Hepatic stellate cell (primary cell): ENCODE data around the gene TRA2A.
"Not testable (repeated sequence)": the region's sequence is repeated elsewhere in the genome, so short reads cannot be mapped to it uniquely, and the experiment has no call there.

Source experiments
- DNase-seq: peaks from one replicate; pipeline ENCODE4 v3.0.0; 2011; ENCODE audit warnings: low spot score

The TRA2A gene

DNA sequence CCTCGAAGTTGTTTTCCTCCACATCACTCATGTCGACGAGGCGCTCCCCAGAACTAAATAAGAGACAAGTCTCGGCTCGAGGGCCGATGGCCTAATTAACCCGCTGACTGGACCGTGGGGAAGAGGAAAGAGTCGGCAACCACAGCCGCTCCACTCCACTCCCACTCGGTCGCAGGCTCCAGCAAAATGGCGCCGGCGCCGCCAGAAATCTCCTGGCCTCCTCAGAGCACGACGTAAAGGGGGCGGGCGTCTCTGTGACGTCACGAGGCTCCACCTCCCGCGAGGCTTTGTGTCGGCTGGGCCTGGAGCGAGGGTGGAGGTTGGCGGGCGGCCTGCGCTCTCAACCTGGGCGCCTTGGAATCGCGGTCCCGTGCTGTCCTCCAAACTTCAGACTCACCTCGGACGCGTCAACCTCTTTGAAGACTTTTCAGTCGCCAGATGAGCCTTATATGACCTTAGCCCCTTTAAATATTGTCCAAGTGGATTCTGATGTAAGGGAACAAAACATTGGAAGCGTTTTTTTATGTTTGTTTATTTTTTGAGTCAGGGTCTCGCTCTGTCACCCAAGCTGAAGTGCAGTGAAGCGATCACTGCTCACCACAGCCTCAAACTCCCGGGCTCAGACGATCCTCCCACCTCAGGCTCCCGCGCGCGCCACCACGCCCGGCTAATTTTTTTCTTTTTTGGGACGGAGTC lies at the start of gene TRA2A:
Gene TRA2A (minus strand): TSS at position 188 of the 696 bp plus-strand sequence. CDS start 157 bp downstream, at position 31.
- peak; percentile 95 for DNase-seq

DNA sequence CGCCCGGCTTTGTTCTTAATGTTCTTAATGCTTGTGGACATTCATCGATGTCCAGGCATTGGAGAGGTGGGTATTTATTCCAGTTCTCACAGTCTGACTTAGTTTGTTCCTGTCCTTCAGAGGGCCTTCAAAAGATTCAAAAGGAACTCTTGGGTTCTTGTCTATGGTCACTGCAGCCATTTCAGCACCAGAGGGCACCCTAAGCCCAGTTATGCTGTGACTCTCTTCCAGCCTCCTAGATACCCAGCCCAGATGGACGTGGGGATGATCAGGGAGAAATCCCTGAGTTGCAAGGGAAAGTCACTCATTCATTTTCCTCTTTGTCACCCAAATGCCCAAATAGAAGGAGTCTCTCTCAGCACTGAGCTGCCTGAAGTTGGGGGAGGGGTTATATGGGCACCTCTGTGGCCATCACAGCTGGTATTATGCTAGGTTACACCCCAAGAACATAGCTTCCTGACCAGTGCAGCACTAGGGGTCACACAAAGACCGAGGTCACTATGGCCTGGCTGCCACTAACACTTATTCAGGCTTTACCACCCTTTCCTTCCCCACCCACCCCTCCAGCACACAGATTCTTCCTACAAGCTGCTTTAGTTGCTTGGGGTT lies 38.9 kb upstream of the TRA2A start:
- DNase-seq = peak; percentile 60

- no peak for DNase-seq
These were observed 26.5 kb upstream of the TRA2A start for GRCh38 chr7:23558303-23558702.

DNA sequence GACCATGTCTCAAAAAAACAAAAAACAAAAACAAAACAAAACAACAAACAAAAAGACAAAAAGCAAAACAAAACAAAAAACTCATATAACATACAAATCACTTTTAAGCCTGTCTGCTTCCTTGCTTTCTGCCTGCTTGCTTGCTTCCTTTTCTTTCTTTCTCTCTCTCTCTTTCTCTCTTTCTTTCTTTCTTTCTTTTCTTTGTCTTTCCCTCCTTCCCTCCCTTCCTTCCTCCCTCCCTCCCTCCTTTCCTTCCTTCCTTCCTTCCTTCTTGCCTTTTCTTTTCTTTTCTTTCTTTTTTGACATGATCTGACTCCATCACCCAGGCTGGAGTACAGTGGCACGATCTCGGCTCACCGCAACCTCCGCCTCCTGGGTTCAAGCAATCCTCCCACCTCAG lies 15.9 kb upstream of the TRA2A start:
- no peak for DNase-seq

- peak; percentile 77 for DNase-seq
These were observed 15.3 kb upstream of the TRA2A start for GRCh38 chr7:23546897-23547572.

DNA sequence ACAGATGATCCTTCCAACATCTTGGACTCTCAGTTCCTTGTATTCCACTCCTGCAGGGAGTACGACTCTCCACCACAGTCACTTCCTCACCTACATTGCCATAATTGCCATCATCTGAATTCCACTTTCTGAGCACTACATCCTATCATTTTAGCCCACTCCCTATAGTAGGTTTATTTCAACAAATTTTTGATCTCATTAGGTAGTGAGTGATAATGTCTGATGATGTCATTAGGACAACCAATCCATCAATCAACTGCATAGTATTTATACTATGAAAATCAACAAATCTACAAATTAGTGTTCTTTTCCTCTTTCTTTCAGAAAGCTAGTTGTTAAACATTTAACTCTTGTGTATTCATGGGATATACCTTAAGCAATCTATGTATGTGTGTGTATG lies 13.7 kb upstream of the TRA2A start:
- DNase-seq = no peak

DNA sequence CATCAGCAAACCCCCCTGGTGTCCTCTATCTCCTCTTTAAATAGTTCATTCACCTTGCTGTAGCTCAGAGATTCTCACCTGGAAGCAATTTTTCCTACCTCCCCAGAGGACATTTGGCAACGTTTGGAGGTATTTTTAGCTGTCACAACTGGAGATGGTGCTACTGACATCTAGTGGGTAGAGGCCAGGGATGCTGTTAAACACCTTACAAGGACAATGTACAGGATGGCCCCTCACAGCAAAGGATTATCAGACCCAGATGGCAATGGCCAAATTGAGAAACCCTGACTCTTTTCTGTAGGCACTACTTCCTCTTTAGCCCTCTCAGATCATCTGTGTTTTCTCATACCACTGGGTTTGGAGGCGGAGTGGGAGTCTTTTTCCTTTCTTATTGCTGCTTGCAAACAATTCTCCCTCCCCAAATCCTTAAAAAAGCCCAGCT lies 13.2 kb upstream of the TRA2A start:
- DNase-seq = no peak

DNA sequence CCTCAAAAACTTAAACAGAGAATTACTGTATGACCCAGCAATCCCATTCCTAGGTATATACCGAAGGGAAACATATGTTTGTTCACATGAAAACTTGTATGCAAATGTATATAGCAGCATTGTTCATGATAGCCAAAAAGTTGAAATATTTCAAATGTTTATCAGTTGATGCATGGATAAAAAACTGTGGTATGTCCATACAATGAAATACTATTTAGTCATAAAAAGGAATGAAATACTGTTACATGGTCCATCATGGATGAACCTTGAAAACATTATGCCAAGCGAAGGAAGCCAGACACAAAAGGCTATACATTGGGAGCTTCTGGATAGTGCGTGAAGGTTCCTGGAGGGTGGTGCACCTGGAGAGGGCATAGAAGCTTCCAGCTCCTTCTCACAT lies 11.0 kb upstream of the TRA2A start:
- DNase-seq = no peak

DNA sequence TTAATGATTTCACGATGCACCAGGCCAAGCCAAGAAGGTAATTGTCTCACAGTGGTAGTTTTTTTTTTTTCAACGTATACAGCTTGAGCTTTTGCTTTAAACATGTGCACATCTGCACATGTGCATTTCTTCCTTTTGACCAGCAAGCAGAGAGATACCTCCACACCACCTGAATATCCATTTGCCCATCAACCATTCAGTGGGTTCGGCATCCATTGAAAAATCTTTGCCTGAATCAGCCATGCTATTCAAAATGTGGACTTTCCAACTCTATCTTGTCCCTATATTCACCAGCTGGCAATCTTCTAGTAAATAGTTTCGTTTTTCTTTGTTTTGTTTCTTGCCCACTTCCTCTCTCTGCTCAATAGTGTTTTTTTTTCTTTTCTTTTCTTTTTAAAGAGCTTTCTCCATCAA lies 7.7 kb upstream of the TRA2A start:
- DNase-seq = no peak

- DNase-seq = no peak
These were observed 6.5 kb upstream of the TRA2A start for GRCh38 chr7:23538301-23538700.

DNA sequence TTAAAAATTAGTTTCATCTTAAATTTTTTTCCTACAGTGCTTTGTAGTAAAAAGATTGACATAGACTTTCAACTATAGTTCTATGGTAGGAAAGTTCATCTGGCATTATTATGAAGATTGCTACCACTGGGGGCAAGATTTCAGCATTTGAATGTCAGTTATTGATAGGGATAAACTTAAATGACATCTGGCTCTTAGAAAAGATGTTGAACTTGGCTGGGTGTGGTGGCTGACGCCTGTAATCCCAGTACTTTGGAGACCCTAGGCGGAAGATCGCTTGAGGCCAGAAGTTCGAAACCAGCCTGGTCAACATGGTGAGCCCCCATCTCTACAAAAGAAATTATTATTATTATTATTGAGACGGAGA lies 1.4 kb upstream of the TRA2A start:
- no peak for DNase-seq

DNA sequence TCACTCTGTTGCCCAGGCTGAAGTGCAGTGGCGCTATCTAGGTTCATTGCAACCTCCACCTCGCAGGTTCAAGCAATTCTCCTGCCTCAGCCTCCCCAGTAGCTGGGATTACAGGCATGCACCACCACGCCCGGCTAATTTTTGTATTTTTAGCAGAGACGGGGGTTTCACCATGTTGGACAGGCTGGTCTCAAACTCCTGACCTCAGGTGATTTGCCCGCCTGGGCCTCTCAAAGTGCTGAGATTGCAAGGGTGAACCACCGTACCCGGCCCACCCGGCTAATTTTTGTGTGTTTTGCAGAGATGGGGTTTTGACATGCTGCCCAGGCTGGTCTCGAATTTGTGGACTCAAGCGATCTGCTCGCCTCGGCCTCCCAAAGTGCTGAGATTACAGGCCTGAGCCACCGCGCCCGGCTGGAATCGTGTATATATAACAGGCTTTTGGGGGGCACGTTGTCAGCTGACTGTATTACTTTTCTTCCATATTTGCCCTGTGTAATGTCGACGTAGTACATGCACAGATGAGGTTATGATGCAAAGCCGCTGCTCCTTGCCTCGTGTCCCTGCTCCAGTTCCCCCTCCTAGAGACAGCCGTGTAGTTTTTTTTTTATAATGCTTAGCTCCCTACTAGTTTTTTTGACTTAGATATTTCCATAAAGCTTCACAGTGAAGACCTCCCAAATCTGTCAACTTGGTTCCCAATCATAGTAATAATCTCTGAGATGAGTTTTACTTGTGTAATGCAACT lies 883 bp upstream of the TRA2A start:
- no peak for DNase-seq

DNA sequence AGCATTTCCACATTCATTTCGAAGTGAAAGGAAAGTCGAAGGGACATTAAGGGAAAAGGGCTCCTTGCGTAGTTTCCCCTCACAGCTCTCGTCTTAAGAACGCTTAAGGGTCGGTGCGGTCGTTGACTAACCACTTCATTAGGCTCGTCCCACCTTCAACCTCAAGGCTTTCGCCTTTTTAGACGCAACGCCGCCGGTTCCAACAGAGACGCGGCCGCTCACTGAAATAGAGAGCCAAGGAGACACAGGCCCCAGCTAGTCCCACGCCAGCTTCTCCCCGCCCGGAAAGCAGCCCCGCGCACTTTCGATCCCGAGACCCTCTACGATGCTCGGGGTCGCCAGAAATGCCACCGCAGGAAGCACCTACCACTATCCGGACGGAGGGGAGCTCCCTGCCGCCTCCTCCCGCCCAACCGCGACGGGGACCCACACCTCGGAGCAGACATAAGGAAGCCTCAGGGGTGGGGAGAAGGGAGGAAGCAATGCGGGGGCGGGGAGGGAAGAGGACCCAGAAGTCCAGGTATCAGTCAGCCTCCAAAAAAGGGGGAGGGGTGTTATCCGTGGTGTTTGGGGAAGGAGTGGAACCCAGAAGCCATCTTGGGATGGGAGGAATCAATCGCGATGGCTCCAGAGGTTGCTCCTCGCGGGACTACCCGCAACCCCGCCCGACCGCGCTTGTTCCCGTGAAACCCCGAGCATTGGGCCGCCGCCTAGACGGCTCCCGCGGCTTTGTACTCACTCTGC lies 559 bp downstream of the TRA2A start:
- peak; percentile 77 for DNase-seq

GRCh38 chr7:23530405-23530804 lies 1.4 kb downstream of the TRA2A start:
- peak; percentile 32 for DNase-seq

GRCh38 chr7:23529262-23529859 lies 2.4 kb downstream of the TRA2A start:
- DNase-seq = no peak

DNA sequence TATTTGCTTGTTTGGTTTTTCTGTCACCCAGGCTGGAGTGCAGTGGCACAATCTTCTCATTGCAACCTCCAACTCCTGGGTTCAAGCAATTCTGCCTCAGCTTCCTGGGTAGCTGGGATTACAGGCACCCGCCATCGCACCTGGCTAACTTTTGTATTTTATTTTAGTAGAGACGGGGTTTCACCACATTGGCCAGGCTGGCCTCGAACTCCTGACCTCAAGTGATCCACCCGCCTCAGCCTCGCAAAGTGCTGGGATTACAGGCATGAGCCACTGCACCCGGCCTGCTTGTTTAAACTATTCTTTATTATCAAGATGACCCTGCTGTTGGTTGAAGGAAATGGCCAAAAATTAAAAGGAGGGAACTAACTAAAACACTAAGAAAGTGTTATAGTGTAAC lies 6.2 kb downstream of the TRA2A start:
- not testable (repeated sequence) for DNase-seq

- DNase-seq = no peak
These were observed 7.3 kb downstream of the TRA2A start for GRCh38 chr7:23524473-23524872.

DNA sequence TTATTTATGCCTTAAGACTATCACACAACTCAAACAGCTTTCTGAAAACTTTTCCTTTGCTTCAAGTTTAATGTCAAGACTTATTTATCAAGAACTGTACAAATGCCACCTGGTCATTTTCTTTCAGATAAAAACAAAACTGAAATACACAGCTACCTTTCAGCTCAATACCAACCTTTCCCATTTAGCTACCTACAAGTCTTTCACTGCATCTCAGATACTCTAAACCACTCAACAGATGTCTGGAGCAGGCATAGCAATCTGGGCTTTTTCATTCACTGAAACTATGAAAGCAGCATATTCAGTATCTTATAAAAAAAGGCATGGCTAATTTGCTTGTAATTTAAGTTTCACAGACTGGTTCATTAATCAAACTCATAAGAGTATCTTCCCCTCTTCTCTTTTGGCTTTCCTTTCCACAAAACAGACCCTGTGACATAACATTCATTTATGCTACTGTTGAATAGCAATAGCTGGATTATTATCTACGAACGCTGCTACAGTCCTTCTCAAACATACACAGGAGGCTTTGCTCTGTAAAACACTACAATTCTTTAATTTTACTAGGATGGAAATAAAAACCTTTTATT lies 8.2 kb downstream of the TRA2A start:
- DNase-seq = no peak

- no peak for DNase-seq
These were observed 11.2 kb downstream of the TRA2A start for GRCh38 chr7:23520582-23520981.

DNA sequence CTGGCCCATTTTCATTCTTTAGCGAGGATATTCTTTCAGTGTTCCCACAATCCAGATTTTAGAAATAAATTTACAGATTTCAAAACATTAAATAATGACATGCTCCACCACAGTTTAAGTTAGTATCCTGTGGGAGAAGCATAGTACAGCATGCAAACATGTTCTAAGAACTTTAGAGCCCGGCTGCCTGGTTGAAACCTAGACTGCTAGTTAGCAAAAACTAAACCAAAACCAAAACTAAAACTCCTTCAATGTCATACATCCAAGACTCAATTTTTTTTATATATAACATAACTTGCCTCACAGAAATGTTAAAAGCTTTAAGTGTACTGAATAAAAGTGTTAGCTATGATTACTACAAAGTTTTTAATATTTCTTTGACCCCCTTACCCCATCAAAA lies 17.0 kb downstream of the TRA2A start:
- no peak for DNase-seq

DNA sequence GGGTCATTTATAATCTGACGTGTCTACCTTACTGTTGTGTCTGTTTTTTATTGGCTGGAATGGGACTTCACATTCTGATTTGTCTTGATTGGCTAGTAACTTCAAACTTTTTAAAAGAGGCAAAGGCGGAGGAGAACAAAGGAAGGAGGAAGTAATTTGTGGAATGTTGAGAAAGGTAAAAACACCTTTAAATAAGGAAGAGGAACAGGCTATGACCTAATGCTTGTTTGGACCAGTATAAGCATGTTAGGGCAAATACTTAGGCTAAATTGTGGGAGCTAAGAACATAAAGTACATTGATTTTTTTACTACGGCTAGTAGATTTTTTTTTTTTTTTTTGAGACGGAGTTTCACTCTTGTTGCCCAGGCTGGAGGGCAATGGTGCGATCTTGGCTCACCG lies 18.0 kb downstream of the TRA2A start:
- DNase-seq = not testable (repeated sequence)
